ENCODE data around the gene COL4A6.

Gene COL4A6

DNA sequence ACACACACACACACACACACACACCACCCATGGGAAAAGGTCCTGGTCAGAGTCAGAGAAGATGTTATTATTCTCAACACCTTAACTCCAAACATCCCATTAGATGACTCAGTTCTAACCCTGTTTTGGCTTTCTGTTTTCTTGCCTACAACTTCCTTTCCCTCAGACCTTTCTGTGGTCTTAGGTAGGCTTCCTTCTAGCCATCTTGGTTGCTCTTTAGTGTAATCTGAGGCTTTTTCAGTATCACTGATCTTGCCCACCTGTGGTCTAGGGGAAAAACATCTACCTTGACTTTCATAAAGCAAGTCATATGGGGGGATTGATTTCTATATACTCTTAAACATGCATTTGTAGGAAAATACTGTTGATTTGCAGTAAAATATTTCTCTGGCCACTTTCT, 289.7 kb downstream of the COL4A6 start:
- Histone ChIP-seq H2AK5ac (ENCODE audit: low read depth, low read length) (no peak overlapping the region), H3K4me3 (ENCODE audit: low read length in 2 of 2) (no peak overlapping the region), H3K27me3 (ENCODE audit: control insufficient read depth in 3 of 3, insufficient read depth in 3 of 3, low read depth in 1 of 3, low read length in 3 of 3) (no peaks in the 10 kb centered on the region), H3K23ac (ENCODE audit: low read depth, low read length, poor library complexity) (no peak overlapping the region), H4K8ac (ENCODE audit: low read depth, low read length) (no peak overlapping the region), H3K18ac (ENCODE audit: low read length) (no peak overlapping the region), H3K4me1 (ENCODE audit: control insufficient read depth in 2 of 2, insufficient read depth in 1 of 2, low read depth in 1 of 2, low read length in 2 of 2) (no peaks in the 10 kb centered on the region), H3K4ac (ENCODE audit: low read length) (no peak overlapping the region), H2BK12ac (ENCODE audit: low read length) (no peak overlapping the region), H2BK120ac (ENCODE audit: low read depth, low read length) (no peak overlapping the region), H2AFZ (ENCODE audit: low read length) (no peak overlapping the region), H2BK15ac (ENCODE audit: low read length) (no peak overlapping the region), H3K14ac (ENCODE audit: low read length) (no peak overlapping the region), H3K27ac (replicated peaks; ENCODE audit: low read length) (no peak overlapping the region), H3K9me3 (replicated peaks in 1 of 2; ENCODE audit: control insufficient read depth in 2 of 2, insufficient read depth in 1 of 2, low read depth in 1 of 2, low read length in 2 of 2) (no peaks in the 10 kb centered on the region), H2BK5ac (ENCODE audit: low read length) (no peak overlapping the region), H3K9ac (ENCODE audit: low read depth, low read length, poor library complexity) (no peak overlapping the region), H4K91ac (ENCODE audit: low read depth, low read length, poor library complexity) (no peak overlapping the region), H3K4me2 (ENCODE audit: insufficient read depth, low read length, poor library complexity, severe bottlenecking) (no peak overlapping the region), H3K79me1 (ENCODE audit: low read depth, low read length) (no peaks in the 10 kb centered on the region), H3K36me3 (replicated peaks in 1 of 2; ENCODE audit: control insufficient read depth in 2 of 2, insufficient read depth in 2 of 2, low read length in 2 of 2) (no peaks in the 10 kb centered on the region)
- no peak for DNase-seq (ENCODE audit: low spot score)

GRCh38 chrX:108138814-108139702, 299.2 kb downstream of the COL4A6 start:
- H3K14ac ChIP-seq (ENCODE audit: low read length) = no peak overlapping the region
- no peak overlapping the region for H2BK12ac ChIP-seq (ENCODE audit: low read length)
- H3K27me3 ChIP-seq (ENCODE audit: control insufficient read depth in 3 of 3, insufficient read depth in 3 of 3, low read depth in 1 of 3, low read length in 3 of 3) = no peaks in the 10 kb centered on the region
- no peaks in the 10 kb centered on the region for H3K9me3 ChIP-seq (replicated peaks in 1 of 2; ENCODE audit: control insufficient read depth in 2 of 2, insufficient read depth in 1 of 2, low read depth in 1 of 2, low read length in 2 of 2)
- H4K91ac ChIP-seq (ENCODE audit: low read depth, low read length, poor library complexity) = no peak overlapping the region
- no peak overlapping the region for H2AK5ac ChIP-seq (ENCODE audit: low read depth, low read length)
- H3K9ac ChIP-seq (ENCODE audit: low read depth, low read length, poor library complexity) = no peak overlapping the region
- DNase-seq (ENCODE audit: low spot score) = no peak
- no peak overlapping the region for H3K27ac ChIP-seq (replicated peaks; ENCODE audit: low read length)
- H3K4me1 ChIP-seq (ENCODE audit: control insufficient read depth in 2 of 2, insufficient read depth in 1 of 2, low read depth in 1 of 2, low read length in 2 of 2) = no peaks in the 10 kb centered on the region
- no peak overlapping the region for H3K23ac ChIP-seq (ENCODE audit: low read depth, low read length, poor library complexity)
- no peak overlapping the region for H3K4me2 ChIP-seq (ENCODE audit: insufficient read depth, low read length, poor library complexity, severe bottlenecking)
- no peak overlapping the region for H2AFZ ChIP-seq (ENCODE audit: low read length)
- no peak overlapping the region for H3K4me3 ChIP-seq (ENCODE audit: low read length in 2 of 2)
- H2BK120ac ChIP-seq (ENCODE audit: low read depth, low read length) = no peak overlapping the region
- no CpG with 5 or more reads among the region's 7 CpGs for WGBS, 2 donors (ENCODE audit: extremely low coverage in 2 of 2, insufficient read length in 2 of 2, insufficient replicate concordance in 1 of 2)
- no peak overlapping the region for H2BK5ac ChIP-seq (ENCODE audit: low read length)
- H3K18ac ChIP-seq (ENCODE audit: low read length) = no peak overlapping the region
- no peaks in the 10 kb centered on the region for H3K79me1 ChIP-seq (ENCODE audit: low read depth, low read length)
- H2BK15ac ChIP-seq (ENCODE audit: low read length) = no peak overlapping the region
- no peaks in the 10 kb centered on the region for H3K36me3 ChIP-seq (replicated peaks in 1 of 2; ENCODE audit: control insufficient read depth in 2 of 2, insufficient read depth in 2 of 2, low read length in 2 of 2)
- H3K4ac ChIP-seq (ENCODE audit: low read length) = no peak overlapping the region
- H4K8ac ChIP-seq (ENCODE audit: low read depth, low read length) = no peak overlapping the region

DNA sequence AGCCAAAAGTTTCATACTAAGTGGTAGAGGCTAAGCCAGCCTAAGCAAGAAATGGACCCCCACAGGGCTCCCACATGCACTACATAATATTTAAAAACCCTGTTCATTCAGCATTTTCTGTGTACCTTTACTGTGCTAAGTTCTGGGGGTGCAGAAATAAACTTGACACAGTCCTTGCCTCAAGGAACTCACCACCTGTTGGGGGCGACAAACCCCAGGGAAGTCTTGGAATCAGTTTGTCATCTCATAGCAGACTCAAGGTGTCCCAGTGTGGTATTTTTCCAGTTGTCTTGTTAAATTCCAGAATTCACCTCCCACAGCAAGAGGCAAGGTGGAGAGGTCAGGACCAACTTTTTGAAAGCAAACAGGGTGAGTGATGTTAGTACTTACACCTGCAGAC, 303.5 kb downstream of the COL4A6 start:
- H3K4me3 ChIP-seq (ENCODE audit: low read length in 2 of 2) = no peak overlapping the region
- no peak overlapping the region for H3K4ac ChIP-seq (ENCODE audit: low read length)
- H2BK5ac ChIP-seq (ENCODE audit: low read length) = no peak overlapping the region
- no peaks in the 10 kb centered on the region for H3K9me3 ChIP-seq (replicated peaks in 1 of 2; ENCODE audit: control insufficient read depth in 2 of 2, insufficient read depth in 1 of 2, low read depth in 1 of 2, low read length in 2 of 2)
- H3K23ac ChIP-seq (ENCODE audit: low read depth, low read length, poor library complexity) = no peak overlapping the region
- no peaks in the 10 kb centered on the region for H3K27me3 ChIP-seq (ENCODE audit: control insufficient read depth in 3 of 3, insufficient read depth in 3 of 3, low read depth in 1 of 3, low read length in 3 of 3)
- no peak overlapping the region for H3K18ac ChIP-seq (ENCODE audit: low read length)
- H4K91ac ChIP-seq (ENCODE audit: low read depth, low read length, poor library complexity) = no peak overlapping the region
- H3K36me3 ChIP-seq (replicated peaks in 1 of 2; ENCODE audit: control insufficient read depth in 2 of 2, insufficient read depth in 2 of 2, low read length in 2 of 2) = no peaks in the 10 kb centered on the region
- no peak overlapping the region for H3K9ac ChIP-seq (ENCODE audit: low read depth, low read length, poor library complexity)
- no peak overlapping the region for H3K27ac ChIP-seq (replicated peaks; ENCODE audit: low read length)
- no peak for DNase-seq (ENCODE audit: low spot score)
- no peak overlapping the region for H2BK12ac ChIP-seq (ENCODE audit: low read length)
- no peak overlapping the region for H2AK5ac ChIP-seq (ENCODE audit: low read depth, low read length)
- no peak overlapping the region for H3K4me2 ChIP-seq (ENCODE audit: insufficient read depth, low read length, poor library complexity, severe bottlenecking)
- H3K4me1 ChIP-seq (ENCODE audit: control insufficient read depth in 2 of 2, insufficient read depth in 1 of 2, low read depth in 1 of 2, low read length in 2 of 2) = peaks cover 0 to 3% of the 10 kb centered on the region in 2 donors
- H2AFZ ChIP-seq (ENCODE audit: low read length) = no peak overlapping the region
- H2BK15ac ChIP-seq (ENCODE audit: low read length) = no peak overlapping the region
- no peak overlapping the region for H2BK120ac ChIP-seq (ENCODE audit: low read depth, low read length)
- WGBS, 2 donors (ENCODE audit: extremely low coverage in 2 of 2, insufficient read length in 2 of 2, insufficient replicate concordance in 1 of 2) = no CpG with 5 or more reads among the region's 1 CpG
- H4K8ac ChIP-seq (ENCODE audit: low read depth, low read length) = no peak overlapping the region
- H3K79me1 ChIP-seq (ENCODE audit: low read depth, low read length) = no peaks in the 10 kb centered on the region
- H3K14ac ChIP-seq (ENCODE audit: low read length) = no peak overlapping the region

DNA sequence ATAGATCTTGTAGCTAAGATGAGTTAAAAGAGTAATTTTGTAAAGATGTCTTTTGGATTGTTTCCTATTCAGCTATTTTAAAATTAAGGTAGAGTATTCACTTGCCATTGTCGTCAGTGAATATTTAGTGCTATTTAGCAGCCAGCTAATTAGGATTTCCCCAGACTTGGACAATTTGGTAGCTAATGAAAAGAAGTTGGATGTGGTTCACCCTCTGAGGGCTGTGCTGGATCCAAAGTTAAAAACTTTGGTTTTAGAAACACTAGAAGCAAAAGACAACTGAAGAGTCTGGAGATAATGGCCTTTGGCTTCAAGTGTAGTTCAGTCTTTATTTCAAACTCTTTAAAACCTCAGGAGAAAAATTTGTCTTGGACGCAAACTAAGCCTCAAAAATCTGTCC, 305.3 kb downstream of the COL4A6 start:
- H3K36me3 ChIP-seq (replicated peaks in 1 of 2; ENCODE audit: control insufficient read depth in 2 of 2, insufficient read depth in 2 of 2, low read length in 2 of 2) = no peaks in the 10 kb centered on the region
- no peak overlapping the region for H3K4ac ChIP-seq (ENCODE audit: low read length)
- no peak overlapping the region for H4K91ac ChIP-seq (ENCODE audit: low read depth, low read length, poor library complexity)
- no peak overlapping the region for H2BK12ac ChIP-seq (ENCODE audit: low read length)
- no peaks in the 10 kb centered on the region for H3K79me1 ChIP-seq (ENCODE audit: low read depth, low read length)
- H3K4me2 ChIP-seq (ENCODE audit: insufficient read depth, low read length, poor library complexity, severe bottlenecking) = no peak overlapping the region
- H3K4me1 ChIP-seq (ENCODE audit: control insufficient read depth in 2 of 2, insufficient read depth in 1 of 2, low read depth in 1 of 2, low read length in 2 of 2) = peaks cover 0 to 3% of the 10 kb centered on the region in 2 donors
- no peak overlapping the region for H2AFZ ChIP-seq (ENCODE audit: low read length)
- no peak overlapping the region for H2BK5ac ChIP-seq (ENCODE audit: low read length)
- no peaks in the 10 kb centered on the region for H3K27me3 ChIP-seq (ENCODE audit: control insufficient read depth in 3 of 3, insufficient read depth in 3 of 3, low read depth in 1 of 3, low read length in 3 of 3)
- H3K27ac ChIP-seq (replicated peaks; ENCODE audit: low read length) = no peak overlapping the region
- no CpG with 5 or more reads among the region's 2 CpGs for WGBS, 2 donors (ENCODE audit: extremely low coverage in 2 of 2, insufficient read length in 2 of 2, insufficient replicate concordance in 1 of 2)
- H3K18ac ChIP-seq (ENCODE audit: low read length) = no peak overlapping the region
- no peak overlapping the region for H3K4me3 ChIP-seq (ENCODE audit: low read length in 2 of 2)
- H2BK120ac ChIP-seq (ENCODE audit: low read depth, low read length) = no peak overlapping the region
- DNase-seq (ENCODE audit: low spot score) = no peak
- H3K9me3 ChIP-seq (replicated peaks in 1 of 2; ENCODE audit: control insufficient read depth in 2 of 2, insufficient read depth in 1 of 2, low read depth in 1 of 2, low read length in 2 of 2) = no peaks in the 10 kb centered on the region
- no peak overlapping the region for H3K23ac ChIP-seq (ENCODE audit: low read depth, low read length, poor library complexity)
- H4K8ac ChIP-seq (ENCODE audit: low read depth, low read length) = no peak overlapping the region
- no peak overlapping the region for H3K14ac ChIP-seq (ENCODE audit: low read length)
- H2AK5ac ChIP-seq (ENCODE audit: low read depth, low read length) = no peak overlapping the region
- H3K9ac ChIP-seq (ENCODE audit: low read depth, low read length, poor library complexity) = no peak overlapping the region
- no peak overlapping the region for H2BK15ac ChIP-seq (ENCODE audit: low read length)

Measured in neuronal stem cell (in vitro differentiated cells).